NB4 (cell line): ENCODE results near the gene SPATA13.

Source experiments
- DNase-seq: peaks from one replicate; pipeline ENCODE4 v3.0.0; 2010; ENCODE audit warnings: low read depth
- H3K4me3 ChIP-seq: one replicate; pipeline ENCODE4 v1.5.1; 2011; ENCODE audit warnings: mild to moderate bottlenecking, low read depth, low read length, moderate library complexity
- CTCF ChIP-seq: IDR thresholded peaks from one replicate; pipeline ENCODE4 v1.5.1; 2012; ENCODE audit warnings: low read depth, low read length
- MAX ChIP-seq: IDR thresholded peaks from 2 replicates; pipeline ENCODE4 v1.6.1; 2011; ENCODE audit warnings: low read depth, low read length
- MYC ChIP-seq: IDR thresholded peaks from 2 replicates; pipeline ENCODE4 v1.6.1; 2011; ENCODE audit warnings: low read depth, low read length
- POLR2A ChIP-seq: IDR thresholded peaks from 2 replicates; pipeline ENCODE4 v1.6.1; 2011; ENCODE audit warnings: mild to moderate bottlenecking; ENCODE audit not compliant: insufficient read length; ENCODE audit errors: extremely low read depth

Gene SPATA13

GRCh38 chr13:24237356-24237755, 76.8 kb downstream of the SPATA13 start:
- no peak overlapping the region for H3K4me3 ChIP-seq
- DNase-seq: no peak
- no peak for TF ChIP-seq POLR2A
- no peak for TF ChIP-seq MYC
- no peak for TF ChIP-seq MAX
- no peak for TF ChIP-seq CTCF

- no peak for TF ChIP-seq POLR2A
- TF ChIP-seq MAX: no peak
- TF ChIP-seq CTCF: no peak
- no peak for TF ChIP-seq MYC
- no peak overlapping the region for H3K4me3 ChIP-seq
- DNase-seq: no peak
Measured at GRCh38 chr13:24241336-24241735, 80.8 kb downstream of the SPATA13 start.

- no peak for DNase-seq
- no peak overlapping the region for H3K4me3 ChIP-seq
- no peak for TF ChIP-seq CTCF
- TF ChIP-seq MYC: no peak
- TF ChIP-seq POLR2A: no peak
- TF ChIP-seq MAX: no peak
Measured at GRCh38 chr13:24242100-24242499, 81.6 kb downstream of the SPATA13 start.

GRCh38 chr13:24243302-24243701, 82.8 kb downstream of the SPATA13 start:
- DNase-seq: peak; percentile 49
- TF ChIP-seq CTCF (no peak), POLR2A (no peak), MAX (no peak)
- no peak overlapping the region for H3K4me3 ChIP-seq

GRCh38 chr13:24244802-24245201, 84.3 kb downstream of the SPATA13 start:
- TF ChIP-seq MYC: no peak
- TF ChIP-seq MAX: no peak
- TF ChIP-seq CTCF: no peak
- no peak for TF ChIP-seq POLR2A
- no peak for DNase-seq
- no peak overlapping the region for H3K4me3 ChIP-seq

GRCh38 chr13:24247016-24247415, 86.5 kb downstream of the SPATA13 start:
- DNase-seq: peak; percentile 62
- TF ChIP-seq MAX: no peak
- H3K4me3 ChIP-seq: no peak overlapping the region
